Esophagus squamous epithelium (tissue), 5 donors: ENCODE data around the gene OCA2. TPM values are rescaled to one million over a fixed set of nuclear protein-coding genes. Genes with fewer than 3 reads are reported as not detected.

ENCODE experiments used
- DNase-seq: peaks from one replicate; lab custom pipeline; 2025; lab: John Stamatoyannopoulos, UW
- H3K27ac ChIP-seq, 4 donors: fragments of 200-600 bp; sonication (generic); one replicate each; pipeline ENCODE4 v1.5.1; 2016 to 2019; ENCODE audit warnings: mild to moderate bottlenecking in 1 of 4
- H3K27me3 ChIP-seq, 4 donors: fragments of 200-600 bp; sonication (generic); 1 replicate in 3 of 4; 2 replicates in 1 of 4; pipeline versions ENCODE4 v1.5.1 to v1.6.0; 2017 to 2021; ENCODE audit warnings: antibody characterized with exemption in 1 of 4
- H3K36me3 ChIP-seq, 3 donors: fragments of 200-600 bp; sonication (generic); one replicate each; pipeline ENCODE4 v1.5.1; 2016 to 2019
- H3K4me1 ChIP-seq, 3 donors: fragments of 200-600 bp; sonication (generic); one replicate each; pipeline ENCODE4 v1.5.1; 2017 to 2019
- H3K4me3 ChIP-seq, 4 donors: fragments of 200-600 bp; sonication (generic); 1 replicate in 3 of 4; 2 replicates in 1 of 4; pipeline ENCODE4 v1.5.1; 2016 to 2019; ENCODE audit warnings: mild to moderate bottlenecking in 2 of 4, moderate library complexity in 1 of 4
- H3K9me3 ChIP-seq, 3 donors: fragments of 200-600 bp; sonication (generic); one replicate each; pipeline ENCODE4 v1.5.1; 2016 to 2019
- POLR2A ChIP-seq, 4 donors: fragments of 450-650 bp; IDR thresholded peaks; one replicate each; pipeline ENCODE4 v1.6.1; 2017; ENCODE audit warnings: antibody characterized with exemption in 4 of 4, mild to moderate bottlenecking in 4 of 4, moderate library complexity in 3 of 4
- WGBS, 2 donors: methylation state at CpG; one replicate each; pipeline ENCODE4 v1.1.5; 2018; 5-methylcytosine and 5-hydroxymethylcytosine counted together
- intact Hi-C: fragments of 100-400 bp; cut with DNase I; formaldehyde crosslinking; loops from one replicate; pipeline ENCODE4 v1.15.0; 2022
- total RNA-seq, 4 donors: library from RNA; depleted of rRNA; stranded (reverse); fragments of >200 nt; gene quantifications; one replicate each; pipeline ENCODE4 v1.1.0, GENCODE V29; 2016
- TF ChIP-seq, protein P1 (sequence below), 6 experiments: fragments of 450-650 bp in 4 of 6; fragments of 200-600 bp in 2 of 6; sonication (generic) in 2 of 6; IDR thresholded peaks; one replicate each; pipeline ENCODE4 v1.5.1; 2016 to 2019; ENCODE audit warnings: antibody characterized with exemption in 6 of 6, mild to moderate bottlenecking in 4 of 6, moderate library complexity in 4 of 6
- donor health status: DM: yes; HTN: yes; CAD: no.

Gene OCA2
- total RNA-seq, 4 donors from 2014 or later: 1.7 to 5.5 (median 4.6) TPM

DNA sequence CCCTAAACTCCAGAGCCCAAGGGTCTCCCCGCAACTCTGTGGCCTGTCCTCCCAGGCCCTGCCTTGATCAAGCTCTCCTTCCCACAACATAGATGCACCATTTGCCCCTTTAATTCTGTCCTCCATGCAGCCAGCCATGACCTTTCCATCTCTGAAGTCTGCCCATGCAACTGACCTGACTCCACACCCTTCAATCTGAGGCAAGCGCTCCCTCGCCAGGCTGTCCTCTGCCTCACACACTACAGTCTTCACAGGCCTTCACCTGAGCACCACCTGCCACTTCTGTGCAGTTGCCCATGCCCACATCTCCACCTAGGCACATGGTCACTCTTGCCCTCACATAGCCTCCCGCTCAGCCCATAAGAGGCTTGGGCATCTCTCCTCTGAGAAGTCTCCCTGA lies 244.0 kb downstream of the OCA2 start:
- no peak overlapping the region for H3K4me3 ChIP-seq
- no peak for TF ChIP-seq POLR2A (IDR thresholded peaks at IDR 0.05)
- TF ChIP-seq, protein P1, sequence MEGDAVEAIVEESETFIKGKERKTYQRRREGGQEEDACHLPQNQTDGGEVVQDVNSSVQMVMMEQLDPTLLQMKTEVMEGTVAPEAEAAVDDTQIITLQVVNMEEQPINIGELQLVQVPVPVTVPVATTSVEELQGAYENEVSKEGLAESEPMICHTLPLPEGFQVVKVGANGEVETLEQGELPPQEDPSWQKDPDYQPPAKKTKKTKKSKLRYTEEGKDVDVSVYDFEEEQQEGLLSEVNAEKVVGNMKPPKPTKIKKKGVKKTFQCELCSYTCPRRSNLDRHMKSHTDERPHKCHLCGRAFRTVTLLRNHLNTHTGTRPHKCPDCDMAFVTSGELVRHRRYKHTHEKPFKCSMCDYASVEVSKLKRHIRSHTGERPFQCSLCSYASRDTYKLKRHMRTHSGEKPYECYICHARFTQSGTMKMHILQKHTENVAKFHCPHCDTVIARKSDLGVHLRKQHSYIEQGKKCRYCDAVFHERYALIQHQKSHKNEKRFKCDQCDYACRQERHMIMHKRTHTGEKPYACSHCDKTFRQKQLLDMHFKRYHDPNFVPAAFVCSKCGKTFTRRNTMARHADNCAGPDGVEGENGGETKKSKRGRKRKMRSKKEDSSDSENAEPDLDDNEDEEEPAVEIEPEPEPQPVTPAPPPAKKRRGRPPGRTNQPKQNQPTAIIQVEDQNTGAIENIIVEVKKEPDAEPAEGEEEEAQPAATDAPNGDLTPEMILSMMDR (IDR thresholded peaks at IDR 0.05): no peak

DNA sequence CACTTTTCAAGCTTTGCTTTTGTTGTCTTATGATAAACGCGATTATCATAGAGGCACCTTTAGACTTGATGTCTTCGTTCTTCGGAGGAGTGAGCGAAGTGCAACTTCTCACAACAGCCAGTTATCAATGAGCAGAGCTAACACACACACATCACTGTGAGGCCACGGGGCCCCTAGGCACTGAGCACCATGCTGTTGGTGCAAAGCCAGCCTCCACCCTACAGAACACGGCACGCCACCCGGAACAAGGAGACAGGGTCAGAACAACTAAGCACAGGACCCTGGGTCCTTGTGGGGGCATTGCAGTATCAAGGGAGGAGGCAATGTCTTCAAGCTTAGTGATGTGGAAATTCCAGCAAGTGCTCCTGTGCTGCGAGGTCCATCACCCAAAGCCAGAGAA lies 244.5 kb downstream of the OCA2 start:
- Histone ChIP-seq H3K27me3 (no peaks in the 10 kb centered on the region), H3K4me1 (no peaks in the 10 kb centered on the region), H3K9me3 (no peaks in the 10 kb centered on the region), H3K36me3 (no peaks in the 10 kb centered on the region), H3K4me3 (no peak overlapping the region), H3K27ac (no peak overlapping the region)
- intact Hi-C loops: no loop called here
- no peak for DNase-seq
- WGBS, 2 donors: 87 to 90% methylated on average over 5 to 10 of the region's 10 CpGs
- TF ChIP-seq POLR2A (IDR thresholded peaks at IDR 0.05): no peak
- TF ChIP-seq, protein P1 (IDR thresholded peaks at IDR 0.05): no peak

More for the DNA sequence above, 244.0 kb downstream of the OCA2 start:
- H3K27ac ChIP-seq: no peak overlapping the region
- H3K9me3 ChIP-seq: no peaks in the 10 kb centered on the region
- H3K4me1 ChIP-seq: no peaks in the 10 kb centered on the region
- intact Hi-C loops: no loop called here
- DNase-seq: no peak
- H3K36me3 ChIP-seq: no peaks in the 10 kb centered on the region
- H3K27me3 ChIP-seq: no peaks in the 10 kb centered on the region
- 98 to 100% methylated on average over 3 to 4 of the region's 4 CpGs for WGBS, 2 donors

DNA sequence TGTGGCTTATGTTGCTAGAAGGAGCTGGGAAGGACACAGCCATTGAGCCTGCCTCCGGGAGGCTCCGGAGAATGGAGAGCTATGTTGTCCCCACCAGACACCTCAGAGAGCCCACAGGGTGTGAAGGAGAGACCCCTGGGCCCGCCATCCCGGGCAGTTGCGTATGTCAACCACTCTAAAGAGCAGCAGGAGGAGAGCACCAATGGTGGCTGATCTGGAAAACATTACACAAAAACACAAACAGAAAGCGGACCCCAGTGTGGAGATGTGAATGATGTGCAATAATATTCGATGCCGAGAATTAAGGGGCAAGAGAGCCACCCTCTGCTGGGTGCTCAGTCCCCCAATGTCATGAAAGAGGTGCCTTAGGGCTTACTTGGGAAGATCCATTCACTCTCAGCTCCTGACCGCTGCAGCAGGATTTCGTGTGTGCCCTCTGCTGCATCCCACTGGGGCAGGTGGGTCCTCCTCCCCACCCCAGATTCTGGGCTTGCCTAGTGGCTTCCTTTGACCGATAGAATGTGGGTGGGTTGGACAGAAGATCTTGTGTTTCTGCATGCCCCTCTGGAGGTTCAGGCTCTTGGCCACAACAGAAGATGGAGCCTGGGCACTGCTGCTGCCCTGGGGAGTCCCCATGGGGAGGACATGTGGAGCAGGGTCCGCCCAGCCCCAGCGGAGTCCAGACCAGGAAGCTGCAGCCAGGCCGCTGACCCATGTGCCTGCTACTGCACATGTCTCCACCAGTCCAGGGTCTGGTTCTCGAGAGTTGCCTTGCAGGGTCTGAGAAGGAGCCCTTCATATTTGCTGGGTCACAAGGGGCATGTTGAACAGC lies 245.3 kb downstream of the OCA2 start:
- DNase-seq: no peak
- Histone ChIP-seq H3K4me3 (no peak overlapping the region), H3K36me3 (no peaks in the 10 kb centered on the region), H3K27ac (no peak overlapping the region), H3K4me1 (no peaks in the 10 kb centered on the region), H3K27me3 (no peaks in the 10 kb centered on the region), H3K9me3 (no peaks in the 10 kb centered on the region)
- TF ChIP-seq, protein P1 (IDR thresholded peaks at IDR 0.05): no peak
- no peak for TF ChIP-seq POLR2A (IDR thresholded peaks at IDR 0.05)
- intact Hi-C loops: no loop called here
- 82 to 88% methylated on average over 11 to 13 of the region's 15 CpGs for WGBS, 2 donors

DNA sequence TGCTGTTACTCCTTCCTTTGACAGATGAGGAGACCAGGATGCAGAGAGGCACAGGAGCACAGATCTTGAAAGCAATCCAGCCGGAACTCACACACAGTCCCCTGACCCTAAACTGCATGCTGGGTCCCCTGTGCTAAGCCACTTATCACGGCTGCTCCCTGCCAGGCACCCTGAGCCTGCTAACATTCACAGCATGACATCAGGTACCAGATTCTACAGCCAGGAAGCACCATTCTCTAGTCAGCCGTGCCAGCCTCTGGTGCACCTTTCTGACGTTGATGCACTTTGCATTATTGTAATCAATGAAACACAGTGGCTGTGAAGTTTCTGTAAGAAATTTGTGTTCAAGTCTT lies 247.3 kb downstream of the OCA2 start:
- 70 to 78% methylated on average over 4 of the region's 4 CpGs for WGBS, 2 donors
- H3K36me3 ChIP-seq: no peaks in the 10 kb centered on the region
- no peaks in the 10 kb centered on the region for H3K4me1 ChIP-seq
- H3K9me3 ChIP-seq: no peaks in the 10 kb centered on the region
- no peak overlapping the region for H3K4me3 ChIP-seq
- no peaks in the 10 kb centered on the region for H3K27me3 ChIP-seq
- intact Hi-C loops: no loop called here
- TF ChIP-seq, protein P1 (IDR thresholded peaks at IDR 0.05): no peak
- no peak for TF ChIP-seq POLR2A (IDR thresholded peaks at IDR 0.05)
- no peak overlapping the region for H3K27ac ChIP-seq
- no peak for DNase-seq

DNA sequence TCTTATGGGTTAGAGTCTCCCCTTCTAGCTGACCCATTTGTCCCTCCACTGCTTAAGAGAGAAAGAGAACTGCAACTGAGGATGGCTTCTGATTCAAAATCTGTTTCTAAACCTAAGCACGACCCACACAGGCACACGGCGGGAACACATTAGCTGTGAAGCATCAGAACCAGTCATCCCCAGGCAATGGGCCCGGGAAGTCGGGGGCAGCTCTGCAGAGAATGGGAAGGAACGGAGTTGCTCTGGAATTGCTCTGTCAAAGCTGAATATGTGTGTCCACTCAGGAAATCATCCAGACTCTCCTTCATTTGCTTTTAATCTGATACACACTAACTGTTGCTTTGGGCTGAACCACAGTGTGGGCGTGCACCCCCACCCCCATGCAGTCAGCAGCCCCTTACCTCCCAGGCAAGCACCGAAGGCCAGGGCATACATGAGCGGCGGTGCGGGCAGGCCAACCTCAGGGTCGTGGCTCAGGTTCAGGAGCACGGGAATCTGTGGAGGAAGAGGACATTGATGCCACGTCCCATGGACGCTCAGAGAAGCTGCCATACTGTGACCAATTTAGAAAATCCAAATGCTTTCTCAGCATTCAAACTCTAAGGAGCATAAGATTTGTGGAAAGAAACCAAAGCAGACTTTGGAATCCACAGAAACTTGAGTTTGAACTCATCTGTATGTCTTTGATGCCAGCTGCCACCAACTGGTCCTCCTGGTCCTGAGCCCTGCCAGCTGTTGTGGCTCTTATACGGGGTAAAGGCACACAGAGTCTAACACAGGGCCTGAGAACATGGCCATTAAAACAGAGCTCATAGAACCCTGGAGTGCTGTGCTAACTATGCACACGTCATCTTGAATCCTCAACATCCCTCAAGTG lies 247.9 kb downstream of the OCA2 start:
- Histone ChIP-seq H3K9me3 (no peaks in the 10 kb centered on the region), H3K36me3 (no peaks in the 10 kb centered on the region), H3K27ac (no peak overlapping the region), H3K4me1 (no peaks in the 10 kb centered on the region), H3K27me3 (no peaks in the 10 kb centered on the region), H3K4me3 (no peak overlapping the region)
- no peak for DNase-seq
- TF ChIP-seq POLR2A (IDR thresholded peaks at IDR 0.05): no peak
- TF ChIP-seq, protein P1 (IDR thresholded peaks at IDR 0.05): no peak
- 77 to 80% methylated on average over 4 to 10 of the region's 17 CpGs for WGBS, 2 donors
- intact Hi-C loops: no loop called here
